Spleen (tissue), 11 donors: ENCODE results near the gene SRF. TPM values are rescaled to one million over a fixed set of nuclear protein-coding genes. Genes with fewer than 3 reads are reported as not detected.

Experiments
- DNase-seq: peaks from one replicate; pipeline ENCODE4 v3.0.0-alpha.2; 2020
- H3K27ac ChIP-seq, 8 donors: fragments of 200-600 bp; sonication (generic) in 7 of 8; 1 replicate in 4 of 8; 2 replicates in 4 of 8; pipeline versions ENCODE4 v1.5.0 to v1.8.0; 2016 to 2021; ENCODE audit warnings: inconsistent platforms in 4 of 8, mild to moderate bottlenecking in 4 of 8, moderate library complexity in 1 of 8
- H3K27me3 ChIP-seq, 7 donors: fragments of 200-600 bp; sonication (generic) in 6 of 7; replicated peaks in 1 of 7; 1 replicate in 4 of 7; 2 replicates in 3 of 7; pipeline versions ENCODE4 v1.5.0 to v1.8.0; 2016 to 2021; ENCODE audit warnings: inconsistent platforms in 3 of 7, mild to moderate bottlenecking in 1 of 7
- H3K36me3 ChIP-seq, 6 donors: fragments of 200-600 bp; sonication (generic) in 5 of 6; 1 replicate in 4 of 6; 2 replicates in 2 of 6; pipeline versions ENCODE4 v1.5.0 to v1.8.0; 2016 to 2021; ENCODE audit warnings: inconsistent platforms in 2 of 6
- H3K4me1 ChIP-seq, 6 donors: fragments of 200-600 bp; sonication (generic) in 5 of 6; 1 replicate in 3 of 6; 2 replicates in 3 of 6; pipeline versions ENCODE4 v1.5.0 to v1.8.0; 2016 to 2021; ENCODE audit warnings: inconsistent platforms in 3 of 6
- H3K4me3 ChIP-seq, 8 donors: fragments of 200-600 bp; sonication (generic) in 7 of 8; 1 replicate in 4 of 8; 2 replicates in 4 of 8; pipeline versions ENCODE4 v1.5.0 to v1.8.0; 2016 to 2021; ENCODE audit warnings: inconsistent platforms in 4 of 8, mild to moderate bottlenecking in 4 of 8, moderate library complexity in 2 of 8
- H3K9me3 ChIP-seq, 8 donors: fragments of 200-600 bp; sonication (generic) in 7 of 8; 1 replicate in 4 of 8; 2 replicates in 4 of 8; pipeline versions ENCODE4 v1.5.0 to v1.8.0; 2016 to 2021; ENCODE audit warnings: inconsistent platforms in 4 of 8
- POLR2A ChIP-seq, 3 donors: fragments of 450-650 bp; IDR thresholded peaks; one replicate each; pipeline ENCODE4 v1.5.1; 2017; ENCODE audit warnings: antibody characterized with exemption in 3 of 3, mild to moderate bottlenecking in 1 of 3
- POLR2AphosphoS5 ChIP-seq, 3 donors: sonication (generic); formaldehyde crosslinking; IDR thresholded peaks; one replicate each; pipeline ENCODE4 v1.5.1; 2017; ENCODE audit warnings: antibody characterized with exemption in 3 of 3
- WGBS, 5 donors: extraction: QIAGEN DNeasy Blood & Tissue Kit in 3 of 5; methylation state at CpG; one replicate each; pipeline versions ENCODE4 v1.1.5 to v1.1.7; 2013 to 2018; 5-methylcytosine and 5-hydroxymethylcytosine counted together
- intact Hi-C: fragments of 100-400 bp; cut with DNase I; formaldehyde crosslinking; loops from one replicate; pipeline ENCODE4 v1.15.0; 2023; ENCODE audit warnings: low total_unique reads
- polyA plus RNA-seq, 3 donors: library from polyadenylated mRNA; stranded (reverse); fragments of 200-250 nt; gene quantifications; one replicate each; pipeline ENCODE4 v1.2.1, GENCODE V29; 2013
- total RNA-seq, 7 donors: library from RNA; depleted of rRNA in 3 of 7; stranded (reverse); fragments of >200 nt in 3 of 7; fragmentation: NEBNext Ultra II Directional in 4 of 7; extraction: Animal tissue kit (Norgen Biotek cat#: 25700) in 4 of 7; gene quantifications; one replicate each; pipeline versions ENCODE4 v1.1.0 to v1.2.1, GENCODE V29; 2016 to 2021
- TF ChIP-seq, protein P1 (sequence below), 11 experiments: fragments of 200-600 bp in 7 of 11; fragments of 450-650 bp in 4 of 11; sonication (generic) in 4 of 11; IDR thresholded peaks in 8 of 11; conservative IDR thresholded peaks in 3 of 11; 1 replicate in 7 of 11; 2 replicates in 4 of 11; pipeline versions ENCODE4 v1.4.0 to v1.8.0; 2016 to 2021; ENCODE audit warnings: antibody characterized with exemption in 11 of 11, inconsistent platforms in 4 of 11, mild to moderate bottlenecking in 1 of 11
- donor health status: healthy with polysubstance abuse.
- donor health status: DM: no; HTN: no; CAD: no; lungs with moderate emphysema.
- donor health status: DM: no; HTN: no; CAD: no.
- donor health status: Bipolar disorder and iron deficiency.
- donor health status: healthy.
- donor health status: DM: no; HTN: no; CAD: no.
- donor health status: DM: yes; HTN: yes; CAD: no.

SRF gene
- total and polyA plus RNA-seq, 10 donors, result 11.6 to 45.6 (median 25.6) TPM

DNA sequence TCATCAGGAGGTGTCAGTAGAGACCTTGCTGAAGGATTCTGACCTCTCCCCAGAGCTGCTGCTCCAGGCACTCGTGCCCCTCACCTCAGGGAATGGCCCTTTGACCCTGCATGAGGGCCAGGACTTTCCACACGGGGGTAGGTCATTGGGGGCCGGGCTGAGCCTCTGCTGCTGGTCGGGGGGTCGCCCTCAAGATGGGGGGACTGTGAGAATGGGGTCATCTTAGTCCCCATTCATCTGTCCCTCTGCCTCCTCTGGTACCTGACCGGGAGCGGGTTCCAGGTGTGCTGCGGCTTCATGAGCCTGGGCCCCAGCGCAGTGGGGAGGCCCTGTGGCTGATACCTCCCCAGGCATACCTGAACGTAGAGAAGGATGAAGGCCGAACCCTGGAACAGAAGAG lies 42.4 kb downstream of the SRF start:
- WGBS, 5 donors, result 89 to 94% (median 93%) methylated on average over 10 to 11 of the region's 11 CpGs
- intact Hi-C loops, result no loop called here
- H3K27me3 ChIP-seq, result no peaks in the 10 kb centered on the region
- TF ChIP-seq POLR2A (IDR thresholded peaks at IDR 0.05) (no peak), POLR2AphosphoS5 (IDR thresholded peaks at IDR 0.05) (no peak)
- TF ChIP-seq, protein P1, sequence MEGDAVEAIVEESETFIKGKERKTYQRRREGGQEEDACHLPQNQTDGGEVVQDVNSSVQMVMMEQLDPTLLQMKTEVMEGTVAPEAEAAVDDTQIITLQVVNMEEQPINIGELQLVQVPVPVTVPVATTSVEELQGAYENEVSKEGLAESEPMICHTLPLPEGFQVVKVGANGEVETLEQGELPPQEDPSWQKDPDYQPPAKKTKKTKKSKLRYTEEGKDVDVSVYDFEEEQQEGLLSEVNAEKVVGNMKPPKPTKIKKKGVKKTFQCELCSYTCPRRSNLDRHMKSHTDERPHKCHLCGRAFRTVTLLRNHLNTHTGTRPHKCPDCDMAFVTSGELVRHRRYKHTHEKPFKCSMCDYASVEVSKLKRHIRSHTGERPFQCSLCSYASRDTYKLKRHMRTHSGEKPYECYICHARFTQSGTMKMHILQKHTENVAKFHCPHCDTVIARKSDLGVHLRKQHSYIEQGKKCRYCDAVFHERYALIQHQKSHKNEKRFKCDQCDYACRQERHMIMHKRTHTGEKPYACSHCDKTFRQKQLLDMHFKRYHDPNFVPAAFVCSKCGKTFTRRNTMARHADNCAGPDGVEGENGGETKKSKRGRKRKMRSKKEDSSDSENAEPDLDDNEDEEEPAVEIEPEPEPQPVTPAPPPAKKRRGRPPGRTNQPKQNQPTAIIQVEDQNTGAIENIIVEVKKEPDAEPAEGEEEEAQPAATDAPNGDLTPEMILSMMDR (IDR thresholded peaks at IDR 0.05 in 8 of 11, conservative IDR thresholded peaks at IDR 0.05 in 3 of 11), result no peak
- H3K4me1 ChIP-seq, result no peaks in the 10 kb centered on the region
- H3K9me3 ChIP-seq, result no peaks in the 10 kb centered on the region
- no peak overlapping the region for H3K27ac ChIP-seq
- H3K36me3 ChIP-seq, result peaks cover 0 to 76% (median 33%) of the 10 kb centered on the region in 6 donors
- DNase-seq, result no peak
- no peak overlapping the region for H3K4me3 ChIP-seq

DNA sequence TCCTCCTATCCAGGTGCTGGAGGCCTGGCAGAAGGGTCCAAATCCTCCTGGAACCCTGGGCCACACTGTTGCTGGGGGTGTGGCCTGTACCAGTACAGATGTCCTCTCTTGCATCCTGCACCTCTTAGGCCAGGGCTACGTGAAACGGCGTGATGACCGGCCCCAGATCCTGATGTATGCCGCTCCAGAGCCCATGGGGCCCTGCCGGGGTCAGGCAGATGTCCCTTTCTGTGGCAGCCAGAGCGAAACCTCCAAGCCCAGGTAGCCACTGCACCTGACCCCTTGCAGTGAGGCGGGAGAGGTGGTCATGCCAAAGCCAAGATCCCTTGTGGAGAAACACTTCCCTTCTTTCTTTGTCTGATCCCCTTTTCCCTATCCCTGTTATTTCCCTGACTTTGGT lies 44.0 kb downstream of the SRF start:
- Histone ChIP-seq H3K36me3 (peaks cover 0 to 76% (median 33%) of the 10 kb centered on the region in 6 donors), H3K27ac (no peak overlapping the region), H3K4me3 (no peak overlapping the region), H3K4me1 (no peaks in the 10 kb centered on the region), H3K27me3 (no peaks in the 10 kb centered on the region), H3K9me3 (no peaks in the 10 kb centered on the region)
- intact Hi-C loops, result no loop called here
- TF ChIP-seq POLR2AphosphoS5 (IDR thresholded peaks at IDR 0.05) (no peak), POLR2A (IDR thresholded peaks at IDR 0.05) (no peak)
- TF ChIP-seq, protein P1 (IDR thresholded peaks at IDR 0.05 in 8 of 11, conservative IDR thresholded peaks at IDR 0.05 in 3 of 11), result no peak
- no peak for DNase-seq
- 96 to 98% (median 98%) methylated on average over 8 of the region's 8 CpGs for WGBS, 5 donors

DNA sequence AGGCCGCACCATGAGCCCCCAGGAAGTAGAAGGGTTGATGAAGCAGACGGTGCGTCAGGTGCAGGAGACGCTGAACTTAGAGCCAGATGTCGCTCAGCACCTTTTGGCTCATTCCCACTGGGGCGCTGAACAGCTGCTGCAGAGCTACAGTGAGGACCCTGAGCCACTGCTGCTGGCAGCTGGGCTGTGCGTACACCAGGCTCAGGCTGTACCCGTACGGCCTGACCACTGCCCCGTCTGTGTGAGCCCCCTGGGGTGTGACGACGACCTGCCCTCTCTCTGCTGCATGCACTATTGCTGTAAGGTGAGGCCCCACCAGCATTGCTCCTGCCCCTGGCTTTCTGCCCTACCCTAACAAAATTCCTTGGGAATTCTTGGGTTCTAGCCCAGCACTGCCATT lies 45.1 kb downstream of the SRF start:
- Histone ChIP-seq H3K4me3 (no peak overlapping the region), H3K36me3 (peaks cover 0 to 86% (median 43%) of the 10 kb centered on the region in 6 donors), H3K27ac (no peak overlapping the region), H3K9me3 (no peaks in the 10 kb centered on the region), H3K4me1 (peaks cover 0 to 9% (median 0%) of the 10 kb centered on the region in 6 donors), H3K27me3 (no peaks in the 10 kb centered on the region)
- TF ChIP-seq POLR2A (IDR thresholded peaks at IDR 0.05) (no peak), POLR2AphosphoS5 (IDR thresholded peaks at IDR 0.05) (no peak)
- TF ChIP-seq, protein P1 (IDR thresholded peaks at IDR 0.05 in 8 of 11, conservative IDR thresholded peaks at IDR 0.05 in 3 of 11), result no peak
- intact Hi-C loops, result no loop called here
- DNase-seq, result no peak
- WGBS, 5 donors, result 89 to 100% (median 92%) methylated on average over 9 to 12 of the region's 12 CpGs

DNA sequence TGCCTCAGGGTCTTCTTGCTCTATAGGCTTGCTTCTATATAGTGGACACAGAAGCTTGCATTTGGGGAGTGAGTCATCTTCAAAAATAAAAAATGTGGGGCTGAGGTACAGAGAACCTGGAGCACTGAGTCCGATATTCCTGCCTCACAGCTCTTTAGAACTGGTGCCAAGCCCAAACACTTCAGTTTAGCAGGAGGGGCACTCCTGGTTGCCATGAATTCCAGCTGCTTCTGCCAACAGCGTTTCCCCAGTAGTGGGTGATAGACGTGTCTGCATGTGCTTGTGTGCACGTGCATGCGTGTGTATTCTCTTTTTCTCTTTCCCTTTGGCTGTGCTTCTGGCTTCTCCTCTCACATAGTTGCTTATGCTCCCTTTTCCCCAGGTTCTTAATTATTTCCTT lies 46.3 kb downstream of the SRF start:
- no peak overlapping the region for H3K27ac ChIP-seq
- WGBS, 5 donors, result 92 to 96% (median 93%) methylated on average over 5 of the region's 5 CpGs
- peaks cover 0 to 20% (median 3%) of the 10 kb centered on the region in 6 donors for H3K4me1 ChIP-seq
- no peak overlapping the region for H3K4me3 ChIP-seq
- no peaks in the 10 kb centered on the region for H3K9me3 ChIP-seq
- intact Hi-C loops, result no loop called here
- TF ChIP-seq, protein P1 (IDR thresholded peaks at IDR 0.05 in 8 of 11, conservative IDR thresholded peaks at IDR 0.05 in 3 of 11), result no peak
- no peak for TF ChIP-seq POLR2AphosphoS5 (IDR thresholded peaks at IDR 0.05)
- TF ChIP-seq POLR2A (IDR thresholded peaks at IDR 0.05), result no peak
- H3K36me3 ChIP-seq, result peaks cover 0 to 98% (median 46%) of the 10 kb centered on the region in 6 donors
- no peak for DNase-seq
- H3K27me3 ChIP-seq, result no peaks in the 10 kb centered on the region
